Erythroblast (primary cell): ENCODE results near the gene CBR3.

Experiments
- GATA1 ChIP-seq: IDR thresholded peaks from 2 replicates; pipeline ENCODE4 v1.6.1; 2011; ENCODE audit warnings: low read depth, mild to moderate bottlenecking, control low read depth, low read length, moderate library complexity
- POLR2A ChIP-seq: IDR thresholded peaks from 2 replicates; pipeline ENCODE4 v1.6.1; 2011; ENCODE audit warnings: mild to moderate bottlenecking, low read length

GRCh38 chr21:36122977-36123376 is 11.9 kb upstream of the CBR3 start:
- TF ChIP-seq POLR2A (no peak), GATA1 (no peak)
